Spleen (tissue), 7 donors: ENCODE data around the gene ARSD.

Source experiments
- POLR2A ChIP-seq, 3 donors: fragments of 450-650 bp; IDR thresholded peaks; one replicate each; pipeline ENCODE4 v1.5.1; 2017; ENCODE audit warnings: antibody characterized with exemption in 3 of 3, mild to moderate bottlenecking in 1 of 3
- POLR2AphosphoS5 ChIP-seq, 3 donors: sonication (generic); formaldehyde crosslinking; IDR thresholded peaks; one replicate each; pipeline ENCODE4 v1.5.1; 2017; ENCODE audit warnings: antibody characterized with exemption in 3 of 3
- TF ChIP-seq, protein P1 (sequence below), 11 experiments: fragments of 200-600 bp in 7 of 11; fragments of 450-650 bp in 4 of 11; sonication (generic) in 4 of 11; IDR thresholded peaks in 8 of 11; conservative IDR thresholded peaks in 3 of 11; 1 replicate in 7 of 11; 2 replicates in 4 of 11; pipeline versions ENCODE4 v1.4.0 to v1.8.0; 2016 to 2021; ENCODE audit warnings: antibody characterized with exemption in 11 of 11, inconsistent platforms in 4 of 11, mild to moderate bottlenecking in 1 of 11
- donor health status: DM: no; HTN: no; CAD: no; lungs with moderate emphysema.
- donor health status: DM: no; HTN: no; CAD: no.
- donor health status: DM: no; HTN: no; CAD: no.

DNA sequence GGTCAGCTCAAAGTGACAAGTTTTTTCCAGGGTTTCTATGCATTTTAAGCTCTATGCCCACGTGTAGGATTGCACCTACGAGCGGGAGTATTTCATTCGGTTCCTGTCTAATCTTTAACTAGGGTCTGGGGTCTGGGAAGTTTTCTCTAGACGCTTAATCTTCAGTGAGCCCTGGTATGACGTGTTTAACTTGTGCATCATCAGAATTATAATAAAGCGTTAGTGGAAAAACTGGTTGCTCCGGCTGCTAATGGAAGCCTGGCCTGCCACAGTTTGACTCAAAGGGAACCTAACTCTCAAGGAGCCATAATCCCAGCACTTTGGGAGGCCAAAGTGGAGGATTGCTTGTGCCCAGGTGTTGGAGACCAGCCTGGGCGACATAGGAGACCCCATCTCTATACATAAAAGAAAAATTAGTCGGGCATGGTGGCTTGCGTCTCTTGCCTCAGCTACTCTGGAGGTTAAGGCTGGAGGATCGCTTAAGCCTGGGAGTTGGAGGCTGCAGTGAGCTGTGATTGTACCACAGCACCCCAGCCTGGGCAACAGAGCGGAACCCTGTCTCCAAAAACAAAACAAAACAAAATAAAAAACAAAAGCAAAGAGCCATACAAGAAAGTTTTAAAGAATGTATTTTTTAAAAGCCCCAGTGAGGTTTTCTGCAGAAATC is 30.2 kb downstream of the ARSD start:
- no peak for TF ChIP-seq POLR2A (IDR thresholded peaks at IDR 0.05)
- no peak for TF ChIP-seq POLR2AphosphoS5 (IDR thresholded peaks at IDR 0.05)
- TF ChIP-seq, protein P1, sequence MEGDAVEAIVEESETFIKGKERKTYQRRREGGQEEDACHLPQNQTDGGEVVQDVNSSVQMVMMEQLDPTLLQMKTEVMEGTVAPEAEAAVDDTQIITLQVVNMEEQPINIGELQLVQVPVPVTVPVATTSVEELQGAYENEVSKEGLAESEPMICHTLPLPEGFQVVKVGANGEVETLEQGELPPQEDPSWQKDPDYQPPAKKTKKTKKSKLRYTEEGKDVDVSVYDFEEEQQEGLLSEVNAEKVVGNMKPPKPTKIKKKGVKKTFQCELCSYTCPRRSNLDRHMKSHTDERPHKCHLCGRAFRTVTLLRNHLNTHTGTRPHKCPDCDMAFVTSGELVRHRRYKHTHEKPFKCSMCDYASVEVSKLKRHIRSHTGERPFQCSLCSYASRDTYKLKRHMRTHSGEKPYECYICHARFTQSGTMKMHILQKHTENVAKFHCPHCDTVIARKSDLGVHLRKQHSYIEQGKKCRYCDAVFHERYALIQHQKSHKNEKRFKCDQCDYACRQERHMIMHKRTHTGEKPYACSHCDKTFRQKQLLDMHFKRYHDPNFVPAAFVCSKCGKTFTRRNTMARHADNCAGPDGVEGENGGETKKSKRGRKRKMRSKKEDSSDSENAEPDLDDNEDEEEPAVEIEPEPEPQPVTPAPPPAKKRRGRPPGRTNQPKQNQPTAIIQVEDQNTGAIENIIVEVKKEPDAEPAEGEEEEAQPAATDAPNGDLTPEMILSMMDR (IDR thresholded peaks at IDR 0.05 in 8 of 11, conservative IDR thresholded peaks at IDR 0.05 in 3 of 11) = no peak
